ENCODE data around the gene AQP2.

Gene AQP2

GRCh38 chr12:49998453-49998852 lies 47.9 kb downstream of the AQP2 start:
- no peak for DNase-seq

- DNase-seq = no peak
These were observed 53.1 kb downstream of the AQP2 start for GRCh38 chr12:50003595-50003994.

GRCh38 chr12:50004696-50005095 lies 54.2 kb downstream of the AQP2 start:
- DNase-seq = no peak

GRCh38 chr12:50005175-50005574 lies 54.6 kb downstream of the AQP2 start:
- no peak for DNase-seq

- no peak for DNase-seq
These were observed 55.7 kb downstream of the AQP2 start for GRCh38 chr12:50006280-50006679.

DNA sequence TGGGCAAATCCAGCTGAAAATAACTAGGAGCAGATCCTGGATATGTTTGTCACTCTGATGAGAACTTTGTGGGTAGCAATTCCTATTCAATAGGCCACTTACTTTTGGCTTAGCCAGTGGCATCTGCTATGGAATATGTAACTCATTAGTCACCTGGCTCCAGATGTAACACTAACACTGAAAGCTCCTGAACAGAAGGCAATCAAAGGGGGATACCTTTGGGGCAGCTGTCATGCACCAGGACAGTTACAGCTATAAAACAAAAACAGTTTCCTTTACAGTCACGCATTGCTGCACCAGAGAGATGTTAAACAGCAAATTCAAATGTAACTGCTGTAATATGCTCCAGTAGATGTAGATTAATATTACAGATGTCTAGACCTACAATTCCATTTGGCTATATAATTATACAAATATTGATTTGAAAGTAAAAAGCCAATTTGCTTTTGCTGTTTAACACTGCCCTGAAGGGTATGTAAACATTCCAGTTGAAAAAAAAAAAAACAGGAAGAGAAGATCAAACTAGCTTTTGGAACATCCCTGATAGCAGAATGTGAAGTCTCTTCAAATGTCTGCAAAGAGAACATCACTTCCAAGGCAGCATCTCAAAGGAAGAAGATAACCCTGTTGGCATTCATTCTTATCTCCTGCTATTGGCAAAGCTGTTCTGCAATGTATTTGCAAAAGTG lies 56.4 kb downstream of the AQP2 start:
- no peak for DNase-seq
